NCI-H1436 treated with DMSO at 0.1 percent for 48 hours (cell line): ENCODE results near the gene S100B.

Experiments used
- DNase-seq: peaks from one replicate; lab custom pipeline; 2025; lab: John Stamatoyannopoulos, UW

Gene S100B

GRCh38 chr21:46627726-46628125 is 22.8 kb upstream of the S100B start:
- DNase-seq, result no peak

GRCh38 chr21:46626975-46627501 is 22.2 kb upstream of the S100B start:
- DNase-seq, result no peak

GRCh38 chr21:46626536-46626935 is 21.7 kb upstream of the S100B start:
- DNase-seq, result no peak

- DNase-seq, result no peak
Measured at GRCh38 chr21:46625759-46626158, 20.9 kb upstream of the S100B start.

- DNase-seq, result no peak
Measured at GRCh38 chr21:46624050-46624449, 19.2 kb upstream of the S100B start.

- DNase-seq, result no peak
Measured at GRCh38 chr21:46622226-46622625, 17.3 kb upstream of the S100B start.

- no peak for DNase-seq
Measured at GRCh38 chr21:46621457-46622182, 16.7 kb upstream of the S100B start.

GRCh38 chr21:46620846-46621245 is 16.0 kb upstream of the S100B start:
- no peak for DNase-seq

GRCh38 chr21:46619846-46620245 is 15.0 kb upstream of the S100B start:
- DNase-seq, result no peak

GRCh38 chr21:46618738-46619379 is 14.0 kb upstream of the S100B start:
- no peak for DNase-seq

- DNase-seq, result no peak
Measured at GRCh38 chr21:46617267-46618051, 12.6 kb upstream of the S100B start.

GRCh38 chr21:46616656-46617055 is 11.8 kb upstream of the S100B start:
- DNase-seq, result no peak

GRCh38 chr21:46616050-46616449 is 11.2 kb upstream of the S100B start:
- DNase-seq, result no peak

- DNase-seq, result no peak
Measured at GRCh38 chr21:46613391-46613790, 8.5 kb upstream of the S100B start.

- DNase-seq, result no peak
Measured at GRCh38 chr21:46610018-46610701, 5.3 kb upstream of the S100B start.

- no peak for DNase-seq
Measured at GRCh38 chr21:46608672-46609111, 3.8 kb upstream of the S100B start.

GRCh38 chr21:46607636-46608035 is 2.8 kb upstream of the S100B start:
- no peak for DNase-seq

- DNase-seq, result no peak
Measured at GRCh38 chr21:46606427-46606813, 1.5 kb upstream of the S100B start.

- DNase-seq, result no peak
Measured at GRCh38 chr21:46605767-46606426, 1.0 kb upstream of the S100B start.

GRCh38 chr21:46604329-46604974 is 430 bp downstream of the S100B start:
- no peak for DNase-seq

GRCh38 chr21:46603228-46603627 is 1.7 kb downstream of the S100B start:
- DNase-seq, result no peak
